Placental epithelial cell (primary cell): ENCODE measurements around the gene DLX1. TPM values are rescaled to one million over a fixed set of nuclear protein-coding genes. Genes with fewer than 3 reads are reported as not detected.

Experiments
- total RNA-seq: library from RNA; depleted of rRNA; stranded (reverse); fragments of >200 nt; gene quantifications from 2 replicates; pipeline ENCODE4 v1.2.3, GENCODE V29; 2012

Gene DLX1
- total RNA-seq = not detected in 2 replicates

DNA sequence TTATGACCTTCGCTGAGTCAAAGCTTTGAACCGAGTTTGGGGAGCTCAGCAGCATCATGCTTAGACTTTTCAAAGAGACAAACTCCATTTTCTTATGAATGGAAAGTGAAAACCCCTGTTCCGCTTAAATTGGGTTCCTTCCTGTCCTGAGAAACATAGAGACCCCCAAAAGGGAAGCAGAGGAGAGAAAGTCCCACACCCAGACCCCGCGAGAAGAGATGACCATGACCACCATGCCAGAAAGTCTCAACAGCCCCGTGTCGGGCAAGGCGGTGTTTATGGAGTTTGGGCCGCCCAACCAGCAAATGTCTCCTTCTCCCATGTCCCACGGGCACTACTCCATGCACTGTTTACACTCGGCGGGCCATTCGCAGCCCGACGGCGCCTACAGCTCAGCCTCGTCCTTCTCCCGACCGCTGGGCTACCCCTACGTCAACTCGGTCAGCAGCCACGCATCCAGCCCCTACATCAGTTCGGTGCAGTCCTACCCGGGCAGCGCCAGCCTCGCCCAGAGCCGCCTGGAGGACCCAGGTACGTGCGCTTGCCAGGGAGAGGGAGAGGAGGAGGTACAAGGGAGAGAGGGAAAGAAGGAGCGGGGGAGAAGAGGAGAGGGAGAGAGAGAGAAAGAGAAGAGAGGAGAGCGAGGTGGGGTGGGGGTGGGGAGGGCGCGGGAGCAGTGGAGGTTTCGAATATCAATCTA is at the start of gene DLX1:
Gene DLX1, plus strand, starts transcription at position 48 of the 700 bp plus-strand sequence. Its CDS starts 171 bp downstream, at position 219.

DNA sequence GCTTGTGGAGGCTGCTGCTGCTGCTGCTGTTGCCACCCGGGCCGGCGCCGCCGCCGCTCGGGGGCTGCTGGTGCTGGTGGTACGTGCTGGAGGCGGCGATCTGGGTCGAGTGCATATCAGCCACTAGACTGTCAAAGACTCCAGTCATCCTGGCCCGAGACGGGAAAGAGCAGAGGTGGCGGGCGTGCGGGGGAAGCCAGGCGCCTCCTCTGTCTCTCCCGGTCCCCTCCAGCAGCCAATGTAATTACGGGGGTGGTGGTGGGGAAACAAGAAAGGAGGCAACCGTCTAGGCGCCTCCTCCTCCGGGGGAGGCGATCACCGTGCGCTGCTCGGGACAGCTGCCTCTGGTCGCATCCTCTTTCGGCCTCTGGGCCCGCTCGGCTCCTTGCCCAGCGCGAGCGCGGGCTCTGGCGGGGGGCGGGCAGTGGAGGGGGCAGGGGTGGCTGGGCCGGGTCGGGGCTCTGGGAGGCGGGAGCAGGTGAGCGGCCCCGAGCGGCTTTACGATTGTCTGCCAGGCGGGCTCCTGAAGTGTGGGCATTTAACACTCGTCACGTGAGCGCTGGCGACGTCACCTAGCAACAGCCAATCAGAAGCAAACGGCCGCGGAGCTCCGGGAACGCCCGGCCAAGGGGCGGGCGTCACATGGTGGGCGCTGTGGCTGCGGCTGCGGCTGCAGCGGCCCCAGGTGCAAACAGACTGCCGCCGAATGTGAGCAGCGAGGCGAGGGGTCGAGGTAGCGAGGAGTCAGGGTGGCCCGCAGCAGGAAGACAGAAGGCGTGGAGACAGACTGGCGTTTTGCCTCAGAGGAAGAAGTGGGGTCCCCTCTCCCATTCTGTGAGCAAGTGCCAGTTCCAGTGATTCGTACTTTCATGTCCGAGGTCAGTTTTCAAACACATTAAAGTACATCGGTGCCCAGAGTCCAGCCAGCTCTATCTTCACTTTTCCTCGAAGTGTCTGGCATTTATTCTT is 17.4 kb downstream of the DLX1 start, which contains the start of gene DLX2:
Gene DLX2, minus strand, starts transcription at position 510 of the 969 bp plus-strand sequence. Its CDS starts 362 bp downstream, at position 148.

Other genes starting within 250 kb of the DLX1 start
- gene SLC25A12, start 191.3 kb upstream of the DLX1 start, total RNA-seq = 8.2 and 26.8 TPM in 2 replicates
- 32.6 and 42.6 TPM in 2 replicates for gene HAT1, start 163.0 kb upstream of the DLX1 start, total RNA-seq
- 0.79 and 2.1 TPM in 2 replicates for gene METAP1D, start 85.6 kb upstream of the DLX1 start, total RNA-seq
- gene DLX2, start 17.4 kb downstream of the DLX1 start, total RNA-seq = not detected in 2 replicates